Calu3 (cell line): ENCODE measurements around the gene PAM16. TPM values are rescaled to one million over a fixed set of nuclear protein-coding genes. Genes with fewer than 3 reads are reported as not detected.

ENCODE experiments used
- BruUV-seq: library from RNA; stranded (reverse); fragments of 400-500 nt; replicated peaks from 2 replicates; lab custom pipeline; 2021; lab: Mats Ljungman, UMichigan
- CTCF ChIA-PET: fragments of 300-600 bp; sonication (Branson Sonifier 250); formaldehyde crosslinking; loops from one replicate; lab custom pipeline; 2022; ENCODE audit warnings: antibody characterized with exemption; lab: Charles Lee
- DNase-seq: peaks from one replicate; pipeline ENCODE4 v3.0.0; 2022
- H3K27ac Mint-ChIP-seq: one replicate; pipeline ENCODE4 v1.8.0; 2022; ENCODE audit warnings: mixed read lengths; ENCODE audit not compliant: unreplicated experiment
- H3K27me3 Mint-ChIP-seq: one replicate; pipeline ENCODE4 v1.8.0; 2022; ENCODE audit warnings: mixed read lengths; ENCODE audit not compliant: unreplicated experiment
- H3K36me3 Mint-ChIP-seq: one replicate; pipeline ENCODE4 v1.8.0; 2022; ENCODE audit warnings: mild to moderate bottlenecking, moderate library complexity, mixed read lengths; ENCODE audit not compliant: insufficient read depth, unreplicated experiment
- H3K4me1 Mint-ChIP-seq: one replicate; pipeline ENCODE4 v1.8.0; 2022; ENCODE audit warnings: mild to moderate bottlenecking, low read depth, mixed read lengths; ENCODE audit not compliant: unreplicated experiment
- H3K4me3 Mint-ChIP-seq: one replicate; pipeline ENCODE4 v1.8.0; 2022; ENCODE audit warnings: mild to moderate bottlenecking, low read depth, moderate library complexity, mixed read lengths; ENCODE audit not compliant: unreplicated experiment
- H3K9me3 Mint-ChIP-seq: one replicate; pipeline ENCODE4 v1.8.0; 2022; ENCODE audit warnings: low read depth, mixed read lengths; ENCODE audit not compliant: unreplicated experiment
- CTCF ChIP-seq: fragments of 200-600 bp; IDR thresholded peaks from one replicate; pipeline ENCODE4 v1.8.0; 2022; ENCODE audit warnings: antibody characterized with exemption; ENCODE audit not compliant: unreplicated experiment
- intact Hi-C: fragments of 100-400 bp; cut with micrococcal nuclease; formaldehyde crosslinking; loops from one replicate; pipeline ENCODE4 v1.10.0; 2022; ENCODE audit not compliant: unreplicated experiment
- total RNA-seq: library from RNA; stranded (reverse); gene quantifications from 2 replicates; pipeline ENCODE4 v1.2.3, GENCODE V29; 2022

PAM16 gene
- total RNA-seq, 1 experiment from 2014 or later: 72.7 TPM

- Mint-ChIP-seq H3K36me3 (peaks cover 16% of the 10 kb centered on the region), H3K27ac (no peak overlapping the region), H3K4me3 (no peak overlapping the region), H3K9me3 (no peaks in the 10 kb centered on the region), H3K4me1 (peaks cover 8% of the 10 kb centered on the region), H3K27me3 (no peaks in the 10 kb centered on the region)
- BruUV-seq: no TSS peak
- intact Hi-C loops: no loop called here
- no peak for TF ChIP-seq CTCF
- CTCF ChIA-PET: interaction anchor here (0.7 to 2.4 kb wide), 6 partner anchors 13 to 122 kb away, joined by 3 to 12 read pairs (median 8); partner anchors contain the start of gene TFAP4
- no peak for DNase-seq
Measured at GRCh38 chr16:4322121-4323052, 28.7 kb downstream of the PAM16 start.

DNA sequence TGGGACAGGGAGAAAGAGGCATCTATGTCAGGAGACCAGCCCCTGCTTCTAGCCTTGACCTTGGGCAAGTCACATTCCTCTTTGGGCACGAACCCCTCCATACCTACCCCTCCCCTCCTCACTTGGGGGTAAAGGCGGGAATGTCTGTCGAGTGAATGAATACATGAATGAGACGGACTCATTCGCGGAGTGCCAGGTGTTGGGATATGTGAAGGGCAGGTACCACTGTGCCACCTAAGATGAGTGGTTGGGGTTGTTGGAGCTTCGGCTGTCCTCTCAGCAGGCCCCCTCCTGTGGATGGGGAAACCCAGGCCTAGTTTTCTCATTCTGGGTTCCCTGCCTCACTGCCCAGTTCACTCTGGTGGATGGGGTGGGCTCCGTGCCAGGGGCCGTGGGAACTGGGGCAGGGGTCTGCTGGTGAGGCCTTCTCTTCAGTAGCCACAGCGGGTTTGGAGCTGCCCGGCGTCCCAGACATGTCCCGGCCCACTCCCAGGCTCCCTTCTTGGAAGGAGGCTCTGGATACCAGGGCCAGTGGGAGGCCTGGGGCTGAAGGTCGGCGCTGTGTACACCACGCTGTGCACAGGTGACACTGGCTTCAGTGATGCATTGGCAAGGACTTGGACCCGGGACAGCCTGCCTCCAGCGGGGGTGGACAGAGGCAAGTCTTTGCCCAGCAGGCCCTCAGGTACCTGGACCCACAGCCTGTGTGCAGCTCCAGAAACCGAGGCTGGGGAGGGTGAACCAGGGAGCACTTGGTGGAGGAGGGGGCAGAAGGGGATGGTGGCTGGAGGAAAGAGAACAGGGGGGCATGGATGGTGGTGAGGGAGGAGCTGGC is 29.6 kb downstream of the PAM16 start:
- Mint-ChIP-seq H3K27ac (no peak overlapping the region), H3K27me3 (no peaks in the 10 kb centered on the region), H3K9me3 (no peaks in the 10 kb centered on the region), H3K36me3 (peaks cover 25% of the 10 kb centered on the region), H3K4me3 (no peak overlapping the region), H3K4me1 (peaks cover 11% of the 10 kb centered on the region)
- no peak for TF ChIP-seq CTCF
- intact Hi-C loops: no loop called here
- BruUV-seq: no TSS peak
- CTCF ChIA-PET: interaction anchor here (0.7 to 2.4 kb wide), 2 partner anchors 12 to 19 kb away, joined by 4 to 7 read pairs; no protein-coding TSS in a partner anchor
- no peak for DNase-seq

DNA sequence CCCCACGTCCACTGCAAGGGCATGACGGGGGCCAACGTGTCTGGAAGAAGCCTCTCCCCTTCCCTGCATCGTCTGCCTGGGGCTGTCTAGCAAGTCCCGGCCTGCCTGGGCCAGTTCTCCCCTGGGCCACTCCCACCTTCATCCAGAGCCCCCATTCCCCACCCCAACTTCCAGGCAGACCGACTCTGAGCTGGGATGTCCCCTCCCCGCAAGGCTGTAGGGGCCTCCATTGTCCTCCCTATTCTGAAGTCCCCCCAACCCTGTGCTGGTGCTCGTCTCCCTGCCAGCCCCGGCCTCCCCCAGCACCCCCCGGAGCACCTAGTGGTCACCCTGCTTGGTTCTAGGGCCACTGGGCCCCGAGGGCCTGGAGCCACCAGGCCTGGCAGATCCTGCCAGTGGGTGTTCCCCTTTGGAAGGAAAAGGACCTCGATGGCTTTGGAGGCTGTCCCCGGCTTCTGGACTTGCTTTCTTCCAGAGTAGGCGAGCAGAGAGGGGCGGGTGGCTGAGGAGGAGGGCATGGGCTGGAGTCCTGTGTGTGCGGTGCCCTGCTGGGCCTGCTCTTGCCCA is 30.5 kb downstream of the PAM16 start:
- no peak for TF ChIP-seq CTCF
- Mint-ChIP-seq H3K36me3 (peaks cover 30% of the 10 kb centered on the region), H3K27ac (no peak overlapping the region), H3K9me3 (no peaks in the 10 kb centered on the region), H3K4me1 (peaks cover 11% of the 10 kb centered on the region), H3K27me3 (no peaks in the 10 kb centered on the region), H3K4me3 (no peak overlapping the region)
- intact Hi-C loops: no loop called here
- no peak for DNase-seq
- CTCF ChIA-PET: no interaction called here
- no TSS peak for BruUV-seq
